GM21515 (cell line): Measurements from ENCODE around the gene PTGES2.

Experiments
- ATAC-seq: cut with Tn5 transposase; IDR thresholded peaks from one replicate; pipeline ENCODE4 v1.9.1; 2021; ENCODE audit not compliant: unreplicated experiment

The PTGES2 gene

GRCh38 chr9:128106181-128106939 lies 21.2 kb downstream of the PTGES2 start:
- no peak for ATAC-seq

DNA sequence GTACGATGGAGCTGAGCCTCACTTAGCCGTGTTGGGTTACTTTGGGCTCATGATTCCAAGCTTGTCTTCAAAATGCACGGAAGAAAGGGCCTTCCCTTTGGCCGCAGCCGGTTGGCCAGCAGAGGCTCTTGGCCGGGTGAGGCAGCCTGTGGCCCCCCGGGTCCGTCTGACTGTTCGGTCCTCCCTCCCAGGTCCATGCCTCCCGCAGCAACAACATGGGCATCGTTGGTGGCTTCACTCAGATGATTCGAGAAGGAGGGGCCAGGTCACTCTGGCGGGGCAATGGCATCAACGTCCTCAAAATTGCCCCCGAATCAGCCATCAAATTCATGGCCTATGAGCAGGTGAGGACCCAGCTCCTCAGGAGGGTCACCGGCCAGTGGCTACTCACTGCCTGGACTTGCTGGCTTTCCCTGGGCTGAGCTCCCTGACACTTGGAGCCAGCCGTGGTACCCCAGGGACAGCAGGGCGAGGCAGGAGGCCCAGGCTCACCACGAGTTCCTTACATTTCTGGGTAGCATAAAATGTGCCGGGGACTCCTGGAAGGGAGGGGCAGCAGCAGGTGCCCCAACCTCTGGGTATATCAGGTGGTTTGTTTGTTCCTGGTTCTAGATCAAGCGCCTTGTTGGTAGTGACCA lies 21.9 kb downstream of the PTGES2 start:
- ATAC-seq = no peak

DNA sequence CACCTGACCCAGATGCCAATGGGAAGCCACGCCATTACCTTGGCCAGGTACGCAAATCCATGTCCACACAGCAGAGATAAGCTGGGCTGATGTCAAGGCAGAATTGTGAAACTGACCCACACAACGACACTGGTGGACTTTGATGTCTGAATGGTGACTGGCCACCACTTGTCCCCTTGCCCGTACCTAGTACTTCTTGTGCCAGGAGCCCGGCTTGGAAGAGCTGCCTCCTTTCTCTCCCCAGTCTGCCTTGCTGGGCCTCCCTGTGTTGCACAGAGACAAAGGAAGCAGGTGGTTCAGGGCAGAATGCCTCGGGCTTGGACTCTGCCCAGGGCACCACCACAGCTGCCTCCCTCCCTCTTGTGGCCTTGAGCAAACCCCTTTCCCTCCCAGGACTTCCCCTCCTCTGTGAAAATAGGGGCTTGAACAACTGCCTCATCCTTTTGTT lies 23.3 kb downstream of the PTGES2 start:
- ATAC-seq = no peak

DNA sequence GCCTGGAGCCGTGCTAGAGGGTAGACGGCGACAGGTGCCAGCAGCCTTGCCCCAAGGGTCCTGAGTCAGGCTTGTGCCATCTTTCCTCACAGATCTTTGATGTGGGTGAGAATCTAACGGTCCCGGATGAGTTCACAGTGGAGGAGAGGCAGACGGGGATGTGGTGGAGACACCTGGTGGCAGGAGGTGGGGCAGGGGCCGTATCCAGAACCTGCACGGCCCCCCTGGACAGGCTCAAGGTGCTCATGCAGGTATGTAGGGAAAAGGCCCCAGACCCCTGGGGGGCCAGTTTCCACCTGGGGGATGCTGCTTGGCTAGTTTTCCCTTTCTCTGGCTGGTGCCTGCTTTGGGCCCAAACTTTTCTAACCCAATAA lies 24.0 kb downstream of the PTGES2 start:
- ATAC-seq = no peak

DNA sequence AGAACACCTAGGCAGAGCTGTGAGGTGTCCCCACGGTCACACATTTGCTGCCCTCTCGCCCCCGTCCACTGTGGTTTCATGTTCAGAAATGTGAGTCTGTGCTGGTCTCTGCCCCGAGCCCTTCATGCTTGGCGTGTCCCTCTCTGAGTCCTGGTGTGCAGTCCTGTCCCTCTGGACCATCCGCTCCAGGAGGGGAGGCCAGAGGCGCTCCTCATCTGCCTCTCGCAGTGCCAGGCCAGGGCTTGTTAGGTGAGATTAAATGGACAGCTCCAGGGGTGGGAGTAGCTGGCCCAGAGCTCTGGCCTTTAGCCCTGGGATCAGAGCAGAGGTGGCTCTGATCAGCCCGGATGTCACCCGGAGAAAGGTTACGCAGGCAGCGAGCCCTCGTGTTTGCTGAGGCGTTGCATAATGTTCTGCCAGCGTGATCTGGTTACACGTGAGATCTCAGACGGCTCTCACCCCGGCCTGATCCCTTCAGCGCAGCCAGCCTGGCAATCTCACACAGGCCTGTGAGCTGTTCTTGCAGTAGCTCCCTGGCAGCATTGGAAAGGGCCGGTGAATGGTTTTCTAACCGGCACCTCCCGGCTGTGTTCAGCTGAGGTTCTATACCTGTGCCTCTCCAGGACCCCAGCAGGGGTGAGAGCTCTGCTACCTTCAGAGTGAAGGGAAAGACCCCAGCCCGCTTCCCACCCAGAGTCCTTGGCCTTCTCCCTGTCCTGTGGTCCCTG lies 24.5 kb downstream of the PTGES2 start:
- ATAC-seq = no peak

DNA sequence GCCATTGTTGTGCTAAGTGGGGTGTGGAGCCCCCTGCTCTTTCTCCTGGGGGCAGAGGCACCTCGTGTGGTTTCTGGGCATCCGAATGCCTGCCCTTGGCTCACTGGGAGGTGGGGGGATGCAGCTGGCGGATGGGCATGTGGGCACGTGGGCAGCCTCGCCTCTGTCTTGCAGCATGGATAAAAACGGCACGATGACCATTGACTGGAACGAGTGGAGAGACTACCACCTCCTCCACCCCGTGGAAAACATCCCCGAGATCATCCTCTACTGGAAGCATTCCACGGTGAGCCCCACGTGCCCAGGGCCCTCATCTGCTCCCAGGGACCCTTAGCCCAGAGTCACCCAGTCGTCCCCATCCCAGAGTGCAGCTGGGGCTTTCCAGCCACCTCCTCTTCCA lies 25.3 kb downstream of the PTGES2 start:
- ATAC-seq = no peak

DNA sequence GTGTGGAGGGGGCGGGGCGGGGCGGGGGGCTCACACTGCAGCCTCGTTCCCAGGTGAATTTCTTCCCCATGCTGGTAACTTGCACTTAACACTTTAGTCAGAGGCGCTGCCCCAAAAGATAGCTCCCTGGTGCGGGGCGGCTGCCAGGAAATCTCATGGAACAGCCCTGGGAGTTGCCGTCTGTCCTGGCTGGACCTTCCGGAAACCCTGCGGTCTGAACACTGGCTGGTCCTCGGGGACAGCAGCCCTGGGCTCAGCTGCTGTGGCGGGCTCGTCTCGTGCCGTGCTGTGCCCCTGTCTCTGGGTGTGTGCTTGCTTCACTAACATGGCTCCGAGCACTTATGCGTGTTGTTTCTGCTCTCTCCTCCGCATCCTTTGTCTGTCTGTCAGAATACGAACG lies 25.8 kb downstream of the PTGES2 start:
- no peak for ATAC-seq

DNA sequence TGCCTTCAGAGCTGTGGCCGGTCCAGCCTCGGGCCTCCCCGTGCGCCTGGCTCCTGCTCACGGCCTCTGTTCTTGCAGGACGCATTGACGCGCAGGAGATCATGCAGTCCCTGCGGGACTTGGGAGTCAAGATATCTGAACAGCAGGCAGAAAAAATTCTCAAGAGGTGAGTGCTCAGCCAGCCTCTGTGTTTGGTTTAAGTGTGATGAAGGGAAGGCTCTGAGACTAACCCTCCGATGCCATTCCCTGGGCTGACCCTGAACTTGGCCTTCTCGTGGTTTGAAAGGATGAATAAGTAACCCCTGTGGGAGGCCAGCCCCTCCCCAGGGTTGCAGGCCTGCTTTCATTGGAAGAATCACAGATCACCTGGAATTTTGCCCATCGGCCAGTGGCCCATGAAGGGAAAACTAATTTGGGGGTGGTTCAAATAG lies 26.3 kb downstream of the PTGES2 start:
- no peak for ATAC-seq

DNA sequence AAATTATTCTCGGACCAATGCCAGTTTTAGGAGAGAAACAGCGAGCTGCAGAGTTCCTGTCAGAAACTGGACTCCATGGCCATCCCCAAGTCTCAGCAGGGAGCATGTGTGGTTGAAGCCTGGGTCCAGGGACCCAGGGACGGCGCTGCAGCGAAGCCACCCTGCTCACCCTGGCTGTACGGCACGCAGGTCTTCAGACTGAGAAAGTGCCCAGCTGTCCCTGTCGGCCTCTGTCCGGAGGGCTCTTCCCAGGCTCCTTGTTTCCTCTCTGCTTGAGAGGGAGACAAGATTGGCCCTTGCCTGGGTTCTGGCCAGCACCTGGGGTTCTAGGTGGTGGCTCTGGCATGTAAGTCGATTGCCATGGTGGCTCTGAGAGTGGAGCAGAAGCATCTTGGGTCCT lies 26.9 kb downstream of the PTGES2 start:
- no peak for ATAC-seq

DNA sequence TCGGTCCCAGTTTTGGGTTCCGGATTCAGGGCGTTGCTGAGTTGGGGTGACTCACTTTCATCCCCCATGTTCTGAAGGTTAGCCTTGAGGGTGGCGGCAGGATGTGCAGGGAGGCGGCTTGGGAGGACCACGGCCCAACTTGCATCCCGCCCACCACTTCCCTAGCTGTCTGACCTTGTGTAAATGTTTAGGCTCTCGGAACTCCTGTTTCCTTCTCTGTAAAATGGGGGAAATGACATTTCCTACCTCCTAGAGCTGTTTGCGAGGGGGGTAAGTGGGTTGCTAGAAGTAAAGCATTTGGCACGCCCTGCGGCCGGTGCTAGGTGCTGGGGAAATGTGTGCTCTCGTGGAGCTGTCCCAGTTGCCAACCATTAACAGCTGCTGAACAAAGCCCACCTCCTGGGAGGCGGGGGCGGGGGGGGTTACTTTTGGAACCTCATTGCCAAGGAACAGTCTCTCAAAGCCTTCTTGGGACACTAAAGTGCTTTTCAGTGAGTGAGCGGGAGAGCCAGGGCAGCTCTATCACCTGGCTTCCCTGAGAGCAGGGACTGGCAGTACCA lies 27.5 kb downstream of the PTGES2 start:
- ATAC-seq = no peak

- ATAC-seq = no peak
Measured at GRCh38 chr9:128099231-128099931, 28.1 kb downstream of the PTGES2 start.

- ATAC-seq = no peak
Measured at GRCh38 chr9:128098297-128099230, 29.0 kb downstream of the PTGES2 start.

DNA sequence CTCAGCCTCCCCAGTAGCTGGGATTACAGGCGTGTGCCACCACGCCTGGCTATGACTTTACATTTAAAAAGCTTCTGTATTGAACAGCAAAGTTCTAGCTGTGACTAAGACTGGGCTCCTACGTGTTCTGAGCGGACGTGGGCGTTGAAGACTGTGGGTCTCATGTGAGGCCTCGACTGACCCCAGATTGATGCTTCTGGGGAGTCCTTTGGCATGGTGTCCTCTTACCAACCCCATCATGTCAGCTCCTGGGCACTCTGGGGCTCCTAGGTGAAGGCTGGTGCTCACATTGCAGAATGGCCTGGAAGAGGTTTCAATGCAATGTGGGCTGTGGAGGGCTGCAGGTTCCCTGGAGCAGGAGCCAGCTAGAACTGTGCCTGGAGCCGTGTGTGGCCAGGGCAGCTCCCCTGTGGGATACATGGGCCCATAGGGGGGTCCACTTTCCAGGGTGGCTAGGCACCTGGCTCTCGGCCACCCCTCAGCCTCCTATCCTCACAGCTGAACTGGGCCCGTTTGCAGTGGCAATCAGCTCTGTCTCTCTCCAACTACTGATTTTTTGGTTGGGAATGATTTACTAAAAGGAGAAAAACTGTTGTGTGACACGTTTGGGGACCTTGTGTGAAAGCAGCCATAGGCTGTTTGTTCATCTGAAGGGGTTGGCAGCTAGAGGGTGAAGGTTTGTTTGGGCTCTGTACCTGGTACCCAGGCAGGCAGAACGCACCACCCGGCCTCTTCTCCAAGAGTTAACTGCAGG lies 29.8 kb downstream of the PTGES2 start:
- ATAC-seq = no peak

GRCh38 chr9:128096616-128097536 lies 30.7 kb downstream of the PTGES2 start:
- no peak for ATAC-seq

DNA sequence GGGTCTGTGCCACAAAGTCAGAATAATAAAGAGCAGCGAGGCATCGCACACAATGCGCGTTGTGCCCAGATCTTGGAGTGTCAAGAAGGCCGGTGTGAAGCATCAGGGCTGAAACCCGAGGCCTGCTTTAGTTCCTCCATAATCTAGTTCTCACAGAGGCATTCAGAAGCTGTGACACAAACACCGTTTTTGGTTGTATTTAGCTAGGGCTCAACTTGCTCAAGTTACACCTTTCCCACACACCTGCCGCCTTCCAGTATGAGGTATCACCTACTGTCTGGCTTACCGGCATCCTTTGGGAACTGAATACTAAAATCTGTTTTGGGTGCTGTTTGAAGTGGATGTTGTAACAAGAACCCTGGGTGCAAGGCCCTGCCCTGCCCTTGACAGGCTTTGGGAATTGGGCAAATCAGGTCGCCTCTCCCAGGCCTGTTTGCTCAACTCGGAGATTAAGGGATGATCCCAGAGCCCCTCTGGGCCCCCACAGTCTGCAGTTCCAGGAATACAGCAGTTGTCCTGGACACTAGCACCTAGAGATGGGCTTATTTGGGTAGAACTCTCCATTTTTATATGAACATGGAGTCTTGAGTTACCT lies 32.5 kb downstream of the PTGES2 start:
- ATAC-seq = no peak

GRCh38 chr9:128094166-128094949 lies 33.2 kb downstream of the PTGES2 start:
- peak; percentile 85 for ATAC-seq

GRCh38 chr9:128093011-128093410 lies 34.5 kb downstream of the PTGES2 start:
- ATAC-seq = no peak
